ENCODE data around the gene C3orf20. TPM values are rescaled to one million over a fixed set of nuclear protein-coding genes. Genes with fewer than 3 reads are reported as not detected.

Gene C3orf20
- total RNA-seq, 4 donors from 2014 or later: 0.29 TPM; not detected in 3

DNA sequence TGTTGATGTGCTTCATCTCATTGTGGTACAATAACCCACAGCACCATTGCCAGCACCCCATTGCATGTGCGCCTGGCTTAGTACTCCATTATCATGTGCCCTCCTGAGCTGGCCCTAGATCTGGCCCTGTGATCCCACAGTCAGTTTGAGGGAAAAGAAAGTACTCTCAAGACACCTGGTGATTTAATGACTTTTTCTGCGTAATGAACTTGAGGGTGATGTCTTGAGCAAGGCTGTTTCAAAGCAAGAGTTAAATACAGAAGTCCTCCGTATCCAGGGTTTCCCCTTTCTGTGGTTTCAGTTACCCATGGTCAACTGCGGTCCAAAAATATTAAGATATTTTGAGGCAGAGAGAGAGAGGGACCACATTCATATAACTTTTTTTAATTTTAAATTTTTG, 16.3 kb downstream of the C3orf20 start:
- intact Hi-C loops (cut with DNase I): no loop called here
- no peak for DNase-seq
- H3K9me3 ChIP-seq: no peaks in the 10 kb centered on the region
- H3K27me3 ChIP-seq: no peaks in the 10 kb centered on the region
- no peak overlapping the region for H3K4me3 ChIP-seq (replicated peaks in 1 of 3)
- H3K36me3 ChIP-seq: no peaks in the 10 kb centered on the region
- TF ChIP-seq, protein P1, sequence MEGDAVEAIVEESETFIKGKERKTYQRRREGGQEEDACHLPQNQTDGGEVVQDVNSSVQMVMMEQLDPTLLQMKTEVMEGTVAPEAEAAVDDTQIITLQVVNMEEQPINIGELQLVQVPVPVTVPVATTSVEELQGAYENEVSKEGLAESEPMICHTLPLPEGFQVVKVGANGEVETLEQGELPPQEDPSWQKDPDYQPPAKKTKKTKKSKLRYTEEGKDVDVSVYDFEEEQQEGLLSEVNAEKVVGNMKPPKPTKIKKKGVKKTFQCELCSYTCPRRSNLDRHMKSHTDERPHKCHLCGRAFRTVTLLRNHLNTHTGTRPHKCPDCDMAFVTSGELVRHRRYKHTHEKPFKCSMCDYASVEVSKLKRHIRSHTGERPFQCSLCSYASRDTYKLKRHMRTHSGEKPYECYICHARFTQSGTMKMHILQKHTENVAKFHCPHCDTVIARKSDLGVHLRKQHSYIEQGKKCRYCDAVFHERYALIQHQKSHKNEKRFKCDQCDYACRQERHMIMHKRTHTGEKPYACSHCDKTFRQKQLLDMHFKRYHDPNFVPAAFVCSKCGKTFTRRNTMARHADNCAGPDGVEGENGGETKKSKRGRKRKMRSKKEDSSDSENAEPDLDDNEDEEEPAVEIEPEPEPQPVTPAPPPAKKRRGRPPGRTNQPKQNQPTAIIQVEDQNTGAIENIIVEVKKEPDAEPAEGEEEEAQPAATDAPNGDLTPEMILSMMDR (IDR thresholded peaks at IDR 0.05): no peak
- TF ChIP-seq POLR2A (IDR thresholded peaks at IDR 0.05): no peak
- H3K27ac ChIP-seq: no peak overlapping the region
- 85 to 92% methylated on average over 4 of the region's 4 CpGs for WGBS, 2 donors
- H3K4me1 ChIP-seq: no peaks in the 10 kb centered on the region

DNA sequence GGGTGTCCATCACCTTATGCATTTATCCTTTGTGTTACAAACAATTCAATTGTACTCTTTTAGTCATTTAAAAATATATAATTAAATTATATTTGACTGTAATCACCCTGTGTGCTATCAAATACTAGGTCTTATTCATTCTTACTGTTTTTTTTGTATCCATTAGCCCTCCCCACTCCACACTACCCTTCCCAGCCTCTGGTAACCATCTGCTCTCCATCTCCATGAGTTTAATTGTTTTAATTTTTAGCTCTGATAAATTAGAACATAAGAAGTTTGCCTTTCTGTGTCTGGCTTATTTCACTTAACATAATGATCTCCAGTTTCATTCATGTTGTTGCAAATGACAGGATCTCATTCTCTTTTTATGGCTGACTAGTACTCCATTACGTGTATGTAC, 16.8 kb downstream of the C3orf20 start:
- Histone ChIP-seq H3K27me3 (no peaks in the 10 kb centered on the region), H3K4me3 (replicated peaks in 1 of 3) (no peak overlapping the region), H3K9me3 (no peaks in the 10 kb centered on the region), H3K36me3 (no peaks in the 10 kb centered on the region), H3K4me1 (no peaks in the 10 kb centered on the region), H3K27ac (no peak overlapping the region)
- TF ChIP-seq POLR2A (IDR thresholded peaks at IDR 0.05): no peak
- TF ChIP-seq, protein P1 (IDR thresholded peaks at IDR 0.05): no peak
- DNase-seq: no peak
- intact Hi-C loops (cut with DNase I): no loop called here
- WGBS, 2 donors: 83 to 98% methylated on average over 1 of the region's 1 CpG

DNA sequence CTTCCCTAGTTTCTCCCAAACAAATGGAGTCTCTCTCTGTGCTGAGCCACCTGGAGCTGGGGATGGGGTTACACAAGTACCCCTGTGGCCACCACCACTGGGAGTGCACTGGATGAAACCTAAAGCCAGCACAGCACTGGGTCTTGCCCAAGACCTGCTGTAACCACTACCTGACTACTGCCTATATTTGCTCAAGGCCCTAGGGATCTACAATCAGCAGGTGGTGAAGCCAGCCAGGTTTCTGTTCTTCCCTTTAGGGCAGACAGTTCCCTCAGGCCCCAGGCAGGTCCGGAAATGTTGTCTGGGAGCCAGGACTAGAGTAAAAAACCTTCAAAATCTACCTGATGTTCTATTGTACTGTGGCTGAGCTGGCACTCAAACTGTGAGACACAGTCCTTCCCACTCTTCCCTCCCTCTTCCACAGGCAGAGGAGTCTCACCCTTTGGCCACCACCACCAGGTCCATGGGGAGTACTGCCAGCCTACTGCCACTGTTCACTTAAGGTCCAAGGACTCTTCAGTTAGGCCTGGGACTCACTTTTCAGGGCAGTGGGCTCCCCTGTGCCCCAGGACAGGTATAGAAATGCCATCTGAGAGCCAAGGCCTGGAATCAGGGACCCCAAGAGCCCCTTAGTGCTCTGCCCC, 23.8 kb downstream of the C3orf20 start:
- Histone ChIP-seq H3K4me1 (no peaks in the 10 kb centered on the region), H3K27me3 (no peaks in the 10 kb centered on the region), H3K36me3 (no peaks in the 10 kb centered on the region), H3K9me3 (no peaks in the 10 kb centered on the region), H3K27ac (no peak overlapping the region), H3K4me3 (replicated peaks in 1 of 3) (no peak overlapping the region)
- no peak for TF ChIP-seq POLR2A (IDR thresholded peaks at IDR 0.05)
- TF ChIP-seq, protein P1 (IDR thresholded peaks at IDR 0.05): no peak
- intact Hi-C loops (cut with DNase I): no loop called here
- WGBS, 2 donors: 100% methylated on average over 1 of the region's 1 CpG
- no peak for DNase-seq

DNA sequence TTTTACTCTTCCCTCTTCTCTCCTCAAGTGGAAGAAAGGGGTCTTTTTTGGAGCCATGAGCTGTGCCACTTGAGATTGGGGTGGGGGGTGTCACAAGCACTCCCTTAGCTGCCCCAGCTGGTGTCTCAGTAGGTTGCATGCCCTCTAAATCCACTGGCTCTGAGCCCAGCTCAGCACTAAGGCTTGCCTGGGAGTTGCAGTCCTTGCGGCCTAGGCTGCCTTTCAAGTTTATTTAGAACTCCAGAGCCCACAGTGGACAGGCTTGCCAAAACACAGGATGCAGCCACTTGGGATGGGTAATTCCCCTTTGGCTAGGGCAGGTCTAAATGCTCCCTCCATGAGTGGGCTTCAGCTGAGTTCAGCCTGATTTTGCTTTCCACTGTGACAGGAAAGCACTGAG, 24.7 kb downstream of the C3orf20 start:
- Histone ChIP-seq H3K9me3 (no peaks in the 10 kb centered on the region), H3K4me3 (replicated peaks in 1 of 3) (no peak overlapping the region), H3K36me3 (no peaks in the 10 kb centered on the region), H3K27me3 (no peaks in the 10 kb centered on the region), H3K4me1 (no peaks in the 10 kb centered on the region), H3K27ac (no peak overlapping the region)
- intact Hi-C loops (cut with DNase I): no loop called here
- peak; percentile 78 to 86 for DNase-seq
- TF ChIP-seq, protein P1 (IDR thresholded peaks at IDR 0.05): no peak
- no peak for TF ChIP-seq POLR2A (IDR thresholded peaks at IDR 0.05)
- 0% methylated on average over 1 of the region's 1 CpG; no CpG with 5 or more reads in 1 of the 2 donors for WGBS, 2 donors

DNA sequence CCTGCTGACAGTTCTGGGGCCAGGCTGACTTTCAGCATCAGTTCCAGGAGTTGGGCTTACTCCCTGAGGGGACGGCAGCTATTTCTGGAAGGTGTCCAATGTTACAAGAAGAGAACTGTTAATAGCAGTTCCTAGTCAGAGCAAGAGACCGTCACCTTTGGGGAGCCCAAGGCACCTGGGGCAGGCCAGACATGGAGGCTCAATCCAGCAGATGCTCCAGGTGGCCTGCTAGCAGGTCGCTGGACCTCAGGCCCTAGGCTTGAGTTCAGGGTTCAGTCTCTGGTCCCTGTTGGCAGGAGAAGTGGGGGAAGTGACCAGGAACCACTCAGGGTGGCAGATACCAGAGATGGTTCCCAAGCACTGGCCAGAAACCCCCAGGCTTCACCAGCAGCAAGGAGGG, 25.9 kb downstream of the C3orf20 start:
- Histone ChIP-seq H3K9me3 (no peaks in the 10 kb centered on the region), H3K4me3 (replicated peaks in 1 of 3) (no peak overlapping the region), H3K27me3 (no peaks in the 10 kb centered on the region), H3K27ac (no peak overlapping the region), H3K4me1 (no peaks in the 10 kb centered on the region), H3K36me3 (no peaks in the 10 kb centered on the region)
- intact Hi-C loops (cut with DNase I): no loop called here
- TF ChIP-seq, protein P1 (IDR thresholded peaks at IDR 0.05): no peak
- no peak for TF ChIP-seq POLR2A (IDR thresholded peaks at IDR 0.05)
- no peak for DNase-seq
- 48 to 59% methylated on average over 3 of the region's 3 CpGs for WGBS, 2 donors
